GM12864 (cell line): ENCODE results near the gene CLCN5.

Experiments used
- DNase-seq: peaks from one replicate; pipeline ENCODE4 v3.0.0-alpha.2; 2011; ENCODE audit warnings: low read depth
- H3K4me3 ChIP-seq: 2 replicates; pipeline ENCODE4 v1.5.1; 2011; ENCODE audit warnings: mild to moderate bottlenecking, low read depth, low read length, control low read depth
- CTCF ChIP-seq: IDR thresholded peaks from 2 replicates; pipeline ENCODE4 v1.5.1; 2011; ENCODE audit warnings: low read depth, mild to moderate bottlenecking, moderate library complexity, low read length, control low read depth, inconsistent platforms; ENCODE audit errors: missing control alignments

CLCN5 gene

GRCh38 chrX:50103866-50104566 is 181.6 kb downstream of the CLCN5 start:
- DNase-seq = no peak
- no peak overlapping the region for H3K4me3 ChIP-seq
- no peak for TF ChIP-seq CTCF

GRCh38 chrX:50106051-50106675 is 183.8 kb downstream of the CLCN5 start:
- DNase-seq = no peak
- H3K4me3 ChIP-seq = no peak overlapping the region
- TF ChIP-seq CTCF = no peak

- DNase-seq = no peak
- TF ChIP-seq CTCF = no peak
- H3K4me3 ChIP-seq = no peak overlapping the region
Measured at GRCh38 chrX:50107470-50107869, 185.1 kb downstream of the CLCN5 start.

GRCh38 chrX:50108264-50108663 is 185.9 kb downstream of the CLCN5 start:
- no peak overlapping the region for H3K4me3 ChIP-seq
- TF ChIP-seq CTCF = no peak
- DNase-seq = no peak

GRCh38 chrX:50111742-50112141 is 189.3 kb downstream of the CLCN5 start:
- no peak for DNase-seq
- no peak overlapping the region for H3K4me3 ChIP-seq

GRCh38 chrX:50114113-50114512 is 191.7 kb downstream of the CLCN5 start:
- no peak for DNase-seq
- no peak for TF ChIP-seq CTCF
- no peak overlapping the region for H3K4me3 ChIP-seq

More at GRCh38 chrX:50111742-50112141, 189.3 kb downstream of the CLCN5 start:
- no peak for TF ChIP-seq CTCF

- H3K4me3 ChIP-seq = no peak overlapping the region
- no peak for TF ChIP-seq CTCF
- no peak for DNase-seq
Measured at GRCh38 chrX:50115973-50116372, 193.6 kb downstream of the CLCN5 start.
